GM12878 (cell line): ENCODE results near the gene PDCD11. TPM values are rescaled to one million over a fixed set of nuclear protein-coding genes. Genes with fewer than 3 reads are reported as not detected.

Experiments used
- ATAC-seq: fragments of 200-7000 bp; cut with Tn5 transposase; 3 replicates; pipeline ENCODE4 v1.9.1; 2020; ENCODE audit warnings: mild to moderate bottlenecking, moderate library complexity
- BruUV-seq: library from RNA; stranded (reverse); fragments of 400-500 nt; replicated peaks from 2 replicates; lab custom pipeline; 2021; lab: Mats Ljungman, UMichigan
- CTCF ChIA-PET: fragments of 300-600 bp; sonication (Branson Sonifier 250); formaldehyde crosslinking; extraction: SDS; loops from one replicate; lab custom pipeline; 2021; ENCODE audit warnings: inconsistent platforms; lab: Yijun Ruan, JAX
- POLR2A ChIA-PET: fragments of 350-600 bp; formaldehyde crosslinking; extraction: SDS; loops from one replicate; lab custom pipeline; 2021; ENCODE audit warnings: inconsistent platforms; lab: Charles Lee
- RAD21 ChIA-PET: fragments of 300-600 bp; sonication (Branson Sonifier 250); formaldehyde crosslinking; loops from one replicate; lab custom pipeline; 2023; ENCODE audit warnings: antibody characterized with exemption; ENCODE audit not compliant: unreplicated experiment; lab: Charles Lee
- SMC1A ChIA-PET: fragments of 300-600 bp; sonication (Branson Sonifier 250); formaldehyde crosslinking; loops from one replicate; lab custom pipeline; 2023; ENCODE audit not compliant: unreplicated experiment, uncharacterized antibody; lab: Charles Lee
- DNase-seq: peaks from one replicate; pipeline ENCODE4 v3.0.0-alpha.2; 2011; ENCODE audit warnings: low read depth, low spot score
- FAIRE-seq: peaks from 3 replicates; lab custom pipeline; 2011; peaks lifted over from hg19 to GRCh38; lab: Jason Lieb, UNC
- H2AFZ ChIP-seq: 2 replicates; pipeline ENCODE4 v1.6.0; 2011; ENCODE audit warnings: low read depth, low read length, control low read depth; ENCODE audit not compliant: control insufficient read depth
- H3K27ac ChIP-seq: 2 replicates; pipeline ENCODE4 v1.5.1; 2011; ENCODE audit warnings: control low read depth; ENCODE audit not compliant: control insufficient read depth, insufficient read depth
- H3K27me3 ChIP-seq, 2 experiments: replicated peaks in 1 of 2; 2 replicates each; pipeline versions ENCODE4 v1.6.0 to v1.6.1; 2011; ENCODE audit warnings: low read length in 1 of 2; ENCODE audit not compliant: control insufficient read depth in 2 of 2, insufficient read depth in 2 of 2
- H3K36me3 ChIP-seq, 2 experiments: 2 replicates each; pipeline ENCODE4 v1.5.1; 2011; ENCODE audit warnings: low read length in 1 of 2; ENCODE audit not compliant: control insufficient read depth in 2 of 2, insufficient read depth in 2 of 2
- H3K4me1 ChIP-seq: 2 replicates; pipeline ENCODE4 v1.6.1; 2011; ENCODE audit warnings: mild to moderate bottlenecking, low read length, moderate library complexity, mixed read lengths; ENCODE audit not compliant: control insufficient read depth, insufficient read depth
- H3K4me2 ChIP-seq: 2 replicates; pipeline ENCODE4 v1.6.0; 2011; ENCODE audit warnings: control low read depth; ENCODE audit not compliant: control insufficient read depth, insufficient read depth
- H3K4me3 ChIP-seq: fragments of 200-600 bp; sonication (generic); 2 replicates; pipeline ENCODE4 v1.5.1; 2016
- H3K79me2 ChIP-seq: 2 replicates; pipeline ENCODE4 v1.6.0; 2011; ENCODE audit warnings: low read length; ENCODE audit not compliant: control insufficient read depth, insufficient read depth
- H3K9ac ChIP-seq: 2 replicates; pipeline ENCODE4 v1.8.0; 2011; ENCODE audit warnings: low read length, control low read depth, mixed read lengths; ENCODE audit not compliant: control insufficient read depth, insufficient read depth
- H3K9me3 ChIP-seq: replicated peaks from 3 replicates; pipeline ENCODE4 v1.5.1; 2011; ENCODE audit warnings: mild to moderate bottlenecking, low read length; ENCODE audit not compliant: control insufficient read depth, insufficient read depth
- H4K20me1 ChIP-seq: 2 replicates; pipeline ENCODE4 v1.6.0; 2011; ENCODE audit not compliant: control insufficient read depth, insufficient read depth
- ZNF384 ChIP-seq: IDR thresholded peaks from 2 replicates; pipeline ENCODE4 v1.6.1; 2012; ENCODE audit warnings: low read depth, mild to moderate bottlenecking, low read length, improper control_type of control experiment, borderline replicate concordance
- WGBS: methylation state at CpG from one replicate; pipeline ENCODE4 v1.1.6; 2016; ENCODE audit warnings: low lambda C conversion rate; ENCODE audit not compliant: insufficient replicate concordance, insufficient coverage; ENCODE audit errors: missing lambda C conversion rate; 5-methylcytosine and 5-hydroxymethylcytosine counted together
- in situ Hi-C: fragments of 300-500 bp; cut with MboI; formaldehyde crosslinking; loops from 9 replicates; pipeline ENCODE4 v1.14.3; 2018; ENCODE audit warnings: mixed read lengths
- intact Hi-C: fragments of 100-400 bp; cut with micrococcal nuclease; formaldehyde crosslinking; loops from one replicate; pipeline ENCODE4 v1.14.2; 2022; ENCODE audit not compliant: unreplicated experiment
- polyA plus RNA-seq, 11 experiments: library from polyadenylated mRNA; depleted of rRNA in 4 of 11; unstranded in 6 of 11; stranded (reverse) in 5 of 11; fragments of >200 nt; fragmentation: Nextera tagmentation in 4 of 11; fragmentation: Illumina TruSeq in 1 of 11; extraction: Ambion mirVana in 4 of 11; extraction: Trizol in 1 of 11; gene quantifications; 1 replicate in 1 of 11; 2 replicates in 10 of 11; pipeline versions ENCODE4 v1.2.1 to v1.2.3, GENCODE V29; 2011 to 2016; ENCODE audit warnings: inconsistent platforms in 2 of 11, missing spikeins in 2 of 11, low read depth in 1 of 11
- total RNA-seq, 4 experiments: library from RNA; depleted of rRNA in 3 of 4; stranded (reverse); fragments of >200 nt in 3 of 4; fragmentation: Illumina TruSeq in 1 of 4; extraction: Trizol in 1 of 4; gene quantifications; 2 replicates each; pipeline versions ENCODE4 v1.2.1 to v1.2.3, GENCODE V29; 2013 to 2021
- TF ChIP-seq, protein P1 (sequence below): fragments of 450-650 bp; IDR thresholded peaks from 2 replicates; pipeline ENCODE4 v1.6.1; 2016; ENCODE audit warnings: mild to moderate bottlenecking

PDCD11 gene
- total and polyA plus RNA-seq, 10 of the 15 experiments (the other 5 are each of a cell fraction or from before 2014, with no cell fraction given): 13.9 to 69.7 (median 44.8) TPM

DNA sequence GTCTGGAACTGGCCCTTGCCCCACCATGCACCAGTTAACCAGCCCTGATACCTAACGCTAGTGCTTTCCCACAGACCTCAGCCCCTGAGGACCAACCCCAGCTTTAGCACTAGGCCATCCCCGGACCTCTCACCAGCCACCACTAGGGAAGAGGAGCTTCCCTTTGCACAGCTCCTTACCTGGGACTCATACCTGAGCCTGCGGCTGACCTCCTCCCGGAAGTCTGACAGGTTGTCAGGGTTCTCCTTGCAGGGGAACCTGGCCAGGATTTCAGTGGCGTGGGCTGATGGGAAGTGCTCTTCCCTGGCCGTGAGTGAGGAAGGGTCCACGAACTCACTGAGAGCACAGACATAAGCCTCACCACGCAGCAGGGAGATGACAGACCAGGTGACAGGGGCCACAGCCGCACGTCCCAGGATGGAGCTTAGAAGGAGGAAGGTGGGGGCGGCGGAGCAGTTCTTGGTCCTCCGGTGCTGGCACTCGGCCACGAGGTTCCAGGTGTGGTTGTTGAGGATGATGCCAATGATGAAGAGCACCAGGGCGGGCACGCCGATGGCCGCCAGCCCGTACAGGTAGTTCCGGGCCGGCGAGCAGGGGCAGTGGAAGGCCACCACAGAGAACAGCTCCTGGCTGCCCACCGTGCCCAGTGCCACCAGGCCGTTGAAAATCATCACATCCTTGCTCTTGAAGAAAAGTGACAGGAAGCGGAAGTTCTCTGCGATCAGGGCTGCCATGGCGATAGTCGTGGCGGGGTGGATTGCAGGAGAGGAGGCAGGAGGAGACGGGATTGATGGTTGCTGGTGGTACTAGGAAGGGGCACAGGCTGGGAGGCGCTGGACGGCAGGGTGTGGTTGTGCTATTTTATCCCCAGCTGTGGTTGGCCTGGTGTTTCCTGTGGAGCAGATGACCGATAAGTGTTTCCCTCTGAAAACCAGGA lies 53.0 kb downstream of the PDCD11 start:
- SMC1A ChIA-PET: interaction anchor here (9.6 kb wide), 1 partner anchor 24 kb away, joined by 124 read pairs; no protein-coding TSS in a partner anchor
- FAIRE-seq (no peak), ATAC-seq (no peak), DNase-seq (no peak)
- Histone ChIP-seq H4K20me1 (no peaks in the 10 kb centered on the region; the same call in 1 of the 2 replicates), H3K4me2 (peak overlapping the region; percentile 79; the same call in 1 of the 2 replicates), H2AFZ (no peak overlapping the region), H3K27ac (no peak overlapping the region), H3K79me2 (peaks cover 30% of the 10 kb centered on the region), H3K4me3 (peak overlapping the region; percentile 45; the same call in 1 of the 2 replicates), H3K9ac (no peak overlapping the region), H3K4me1 (peaks cover 24% of the 10 kb centered on the region), H3K9me3 (no peaks in the 10 kb centered on the region), H3K27me3 (no peaks in the 10 kb centered on the region), H3K36me3 (peaks cover 17 to 24% of the 10 kb centered on the region in 2 experiments)
- CTCF ChIA-PET: interaction anchor here (0.6 to 17.8 kb wide), 6 partner anchors 9 to 34 kb away, joined by 3 to 163 read pairs (median 15); partner anchors contain the start of genes CALHM1 and CALHM3
- TF ChIP-seq, protein P1, sequence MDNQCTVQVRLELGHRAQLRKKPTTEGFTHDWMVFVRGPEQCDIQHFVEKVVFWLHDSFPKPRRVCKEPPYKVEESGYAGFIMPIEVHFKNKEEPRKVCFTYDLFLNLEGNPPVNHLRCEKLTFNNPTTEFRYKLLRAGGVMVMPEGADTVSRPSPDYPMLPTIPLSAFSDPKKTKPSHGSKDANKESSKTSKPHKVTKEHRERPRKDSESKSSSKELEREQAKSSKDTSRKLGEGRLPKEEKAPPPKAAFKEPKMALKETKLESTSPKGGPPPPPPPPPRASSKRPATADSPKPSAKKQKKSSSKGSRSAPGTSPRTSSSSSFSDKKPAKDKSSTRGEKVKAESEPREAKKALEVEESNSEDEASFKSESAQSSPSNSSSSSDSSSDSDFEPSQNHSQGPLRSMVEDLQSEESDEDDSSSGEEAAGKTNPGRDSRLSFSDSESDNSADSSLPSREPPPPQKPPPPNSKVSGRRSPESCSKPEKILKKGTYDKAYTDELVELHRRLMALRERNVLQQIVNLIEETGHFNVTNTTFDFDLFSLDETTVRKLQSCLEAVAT: peak; percentile 79; the same call in 1 of the 2 replicates
- no peak for TF ChIP-seq ZNF384
- in situ Hi-C loops (no loop called here), intact Hi-C loops (loop anchor here (5.0 kb wide), 1 partner anchor 33 kb away; no protein-coding TSS in a partner anchor)
- POLR2A ChIA-PET: interaction anchor here (0.9 to 9.5 kb wide), 4 partner anchors 13 to 27 kb away, joined by 3 to 144 read pairs (median 20); no protein-coding TSS in a partner anchor
- WGBS: 85% methylated on average over 34 of the region's 34 CpGs
- RAD21 ChIA-PET: interaction anchor here (1.0 to 7.1 kb wide), 7 partner anchors 17 to 41 kb away, joined by 3 to 73 read pairs (median 8); no protein-coding TSS in a partner anchor
- BruUV-seq: no TSS peak
